Measurements from ENCODE around the gene OGDHL. TPM values are rescaled to one million over a fixed set of nuclear protein-coding genes. Genes with fewer than 3 reads are reported as not detected.

The OGDHL gene
- total and polyA plus RNA-seq, 8 donors = 0.31 to 26.8 (median 3.7) TPM; not detected in 1

GRCh38 chr10:49749556-49750491 is 12.3 kb downstream of the OGDHL start:
- TF ChIP-seq POLR2AphosphoS5 (IDR thresholded peaks at IDR 0.05) = no peak
- TF ChIP-seq CTCF (IDR thresholded peaks at IDR 0.05) = no peak
- TF ChIP-seq POLR2A (IDR thresholded peaks at IDR 0.05) = no peak
- no peak for TF ChIP-seq EP300 (IDR thresholded peaks at IDR 0.05)
- WGBS, 5 donors = 76 to 83% (median 79%) methylated on average over 13 to 20 of the region's 20 CpGs
- intact Hi-C loops (cut with DNase I; ENCODE audit: low total_unique reads) = no loop called here
- Histone ChIP-seq H3K4me3 (no peak overlapping the region), H3K27ac (no peak overlapping the region), H3K4me1 (no peaks in the 10 kb centered on the region), H3K36me3 (no peaks in the 10 kb centered on the region), H3K9me3 (no peaks in the 10 kb centered on the region), H3K27me3 (peaks cover 0 to 35% (median 0%) of the 10 kb centered on the region in 3 donors)
- peak in 1 of 2 donors; percentile 19 for DNase-seq

GRCh38 chr10:49749144-49749543 is 13.0 kb downstream of the OGDHL start:
- H3K4me3 ChIP-seq = no peak overlapping the region
- no peak for DNase-seq
- peaks cover 0 to 35% (median 0%) of the 10 kb centered on the region in 3 donors for H3K27me3 ChIP-seq
- TF ChIP-seq EP300 (IDR thresholded peaks at IDR 0.05) (no peak), POLR2AphosphoS5 (IDR thresholded peaks at IDR 0.05) (no peak), CTCF (IDR thresholded peaks at IDR 0.05) (no peak), POLR2A (IDR thresholded peaks at IDR 0.05) (no peak)
- intact Hi-C loops (cut with DNase I; ENCODE audit: low total_unique reads) = no loop called here
- no peaks in the 10 kb centered on the region for H3K4me1 ChIP-seq
- no peaks in the 10 kb centered on the region for H3K36me3 ChIP-seq
- H3K27ac ChIP-seq = no peak overlapping the region
- WGBS, 5 donors = 81 to 100% (median 90%) methylated on average over 2 of the region's 2 CpGs
- H3K9me3 ChIP-seq = no peaks in the 10 kb centered on the region

GRCh38 chr10:49748006-49748405 is 14.1 kb downstream of the OGDHL start:
- Histone ChIP-seq H3K36me3 (no peaks in the 10 kb centered on the region), H3K4me3 (no peak overlapping the region), H3K27me3 (peaks cover 0 to 35% (median 0%) of the 10 kb centered on the region in 3 donors), H3K27ac (no peak overlapping the region), H3K9me3 (no peaks in the 10 kb centered on the region), H3K4me1 (no peaks in the 10 kb centered on the region)
- TF ChIP-seq EP300 (IDR thresholded peaks at IDR 0.05) = no peak
- TF ChIP-seq CTCF (IDR thresholded peaks at IDR 0.05) = no peak
- TF ChIP-seq POLR2A (IDR thresholded peaks at IDR 0.05) = no peak
- no peak for TF ChIP-seq POLR2AphosphoS5 (IDR thresholded peaks at IDR 0.05)
- intact Hi-C loops (cut with DNase I; ENCODE audit: low total_unique reads) = no loop called here
- DNase-seq = peak in 1 of 2 donors; percentile 9
- 69 to 83% (median 73%) methylated on average over 9 to 10 of the region's 10 CpGs for whole genome bisulfite sequencing, 5 donors

GRCh38 chr10:49747303-49747646 is 14.8 kb downstream of the OGDHL start:
- 77 to 93% (median 86%) methylated on average over 4 of the region's 4 CpGs for WGBS, 5 donors

More at GRCh38 chr10:49747303-49747646, 14.8 kb downstream of the OGDHL start:
- Histone ChIP-seq H3K9me3 (no peaks in the 10 kb centered on the region), H3K4me1 (no peaks in the 10 kb centered on the region), H3K27ac (no peak overlapping the region), H3K4me3 (no peak overlapping the region), H3K27me3 (peaks cover 0 to 32% (median 0%) of the 10 kb centered on the region in 3 donors), H3K36me3 (no peaks in the 10 kb centered on the region)
- TF ChIP-seq EP300 (IDR thresholded peaks at IDR 0.05) (no peak), POLR2A (IDR thresholded peaks at IDR 0.05) (no peak), CTCF (IDR thresholded peaks at IDR 0.05) (no peak)
- DNase-seq = no peak
- intact Hi-C loops (cut with DNase I; ENCODE audit: low total_unique reads) = no loop called here

All from stomach (tissue), 9 donors.